ENCODE results near the gene FRS2.

- TF ChIP-seq POLR2A (IDR thresholded peaks at IDR 0.05; ENCODE audit: low read depth, low read length) = no peak
- no peak for TF ChIP-seq TAF1 (IDR thresholded peaks at IDR 0.05; ENCODE audit: borderline replicate concordance, low read depth, low read length)
Measured at GRCh38 chr12:69566603-69567002, 96.4 kb downstream of the FRS2 start.

Measured in GM12892 (cell line).